GOT3 (cell line): Measurements from ENCODE around the gene NCAPH2.

Experiments used
- DNase-seq: peaks from one replicate; lab custom pipeline; 2025; ENCODE audit warnings: mixed read lengths; lab: John Stamatoyannopoulos, UW

Gene NCAPH2

GRCh38 chr22:50573491-50574382 lies 65.7 kb downstream of the NCAPH2 start:
- no peak for DNase-seq

- DNase-seq = no peak
Measured at GRCh38 chr22:50574383-50574755, 66.3 kb downstream of the NCAPH2 start.
